ENCODE measurements around the gene DNAJB2. TPM values are rescaled to one million over a fixed set of nuclear protein-coding genes. Genes with fewer than 3 reads are reported as not detected.
"Not testable (repeated sequence)": the region's sequence is repeated elsewhere in the genome, so short reads cannot be mapped to it uniquely, and the experiment has no call there.

The DNAJB2 gene
- total RNA-seq, 1 experiment from 2014 or later = 30.9 TPM

- no peak for DNase-seq
- no peak overlapping the region for H3K27ac ChIP-seq (ENCODE audit: low read length)
- H3K9ac ChIP-seq (ENCODE audit: low read length) = no peak overlapping the region
- peaks cover 1% of the 10 kb centered on the region for H3K4me1 ChIP-seq (ENCODE audit: low read length)
- H2AFZ ChIP-seq (ENCODE audit: low read length) = no peak overlapping the region
- no peak overlapping the region for H3K4me3 ChIP-seq (ENCODE audit: low read length)
- no peaks in the 10 kb centered on the region for H3K36me3 ChIP-seq (ENCODE audit: insufficient read depth, low read length)
- no peaks in the 10 kb centered on the region for H3K79me2 ChIP-seq (ENCODE audit: low read length)
- H4K20me1 ChIP-seq (ENCODE audit: insufficient read depth, low read depth, low read length) = no peaks in the 10 kb centered on the region
- H3K4me2 ChIP-seq (ENCODE audit: low read depth, low read length, poor library complexity, severe bottlenecking) = no peak overlapping the region
- H3K9me2 ChIP-seq (replicated peaks; ENCODE audit: insufficient read depth, low read length) = no peaks in the 10 kb centered on the region
- no peaks in the 10 kb centered on the region for H3K9me3 ChIP-seq (ENCODE audit: low read length)
- H3K27me3 ChIP-seq (ENCODE audit: low read length) = no peaks in the 10 kb centered on the region
These were observed 26.9 kb downstream of the DNAJB2 start for GRCh38 chr2:219306047-219306446.

- no peaks in the 10 kb centered on the region for H3K79me2 ChIP-seq (ENCODE audit: low read length)
- no peaks in the 10 kb centered on the region for H3K27me3 ChIP-seq (ENCODE audit: low read length)
- no peaks in the 10 kb centered on the region for H3K36me3 ChIP-seq (ENCODE audit: insufficient read depth, low read length)
- peak; percentile 87 for DNase-seq
- H3K9me2 ChIP-seq (replicated peaks; ENCODE audit: insufficient read depth, low read length) = no peaks in the 10 kb centered on the region
- no peak overlapping the region for H3K4me2 ChIP-seq (ENCODE audit: low read depth, low read length, poor library complexity, severe bottlenecking)
- H2AFZ ChIP-seq (ENCODE audit: low read length) = no peak overlapping the region
- H3K27ac ChIP-seq (ENCODE audit: low read length) = no peak overlapping the region
- H3K4me3 ChIP-seq (ENCODE audit: low read length) = no peak overlapping the region
- no peaks in the 10 kb centered on the region for H4K20me1 ChIP-seq (ENCODE audit: insufficient read depth, low read depth, low read length)
- no peak overlapping the region for H3K9ac ChIP-seq (ENCODE audit: low read length)
- no peaks in the 10 kb centered on the region for H3K9me3 ChIP-seq (ENCODE audit: low read length)
- peaks cover 9% of the 10 kb centered on the region for H3K4me1 ChIP-seq (ENCODE audit: low read length)
These were observed 29.3 kb downstream of the DNAJB2 start for GRCh38 chr2:219308142-219309101.

DNA sequence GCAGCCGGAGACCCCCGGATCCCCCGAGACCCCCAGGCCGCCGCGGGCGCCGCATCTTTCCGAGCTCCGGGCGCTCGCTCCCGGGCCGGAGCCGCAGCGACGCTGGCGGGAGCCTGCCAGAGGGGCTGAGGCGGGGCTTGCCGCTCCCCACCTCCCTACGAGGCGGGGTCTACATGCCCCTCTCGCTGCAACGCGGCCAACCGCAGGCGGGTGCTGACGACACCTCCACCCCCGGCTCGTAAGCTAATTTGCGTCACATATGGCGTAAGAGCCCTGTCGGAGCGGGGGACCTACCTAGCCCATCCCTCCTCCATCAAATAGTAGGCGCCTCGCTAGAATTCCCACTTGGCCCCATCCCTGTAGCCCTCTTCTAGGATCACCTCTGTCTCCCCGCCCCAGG, 30.1 kb downstream of the DNAJB2 start, which contains the start of gene PTPRN:
Gene PTPRN (minus strand): TSS at position 124 of the 400 bp plus-strand sequence. CDS start 69 bp downstream, at position 55.
- no peak for DNase-seq
- Histone ChIP-seq H3K27ac (ENCODE audit: low read length) (no peak within 1 kb of the TSS), H3K79me2 (ENCODE audit: low read length) (no peaks in the 10 kb centered on the region), H3K9me3 (ENCODE audit: low read length) (no peaks in the 10 kb centered on the region), H3K9ac (ENCODE audit: low read length) (no peak within 1 kb of the TSS), H3K9me2 (replicated peaks; ENCODE audit: insufficient read depth, low read length) (no peaks in the 10 kb centered on the region), H4K20me1 (ENCODE audit: insufficient read depth, low read depth, low read length) (no peaks in the 10 kb centered on the region), H3K4me3 (ENCODE audit: low read length) (no peak within 1 kb of the TSS), H3K36me3 (ENCODE audit: insufficient read depth, low read length) (no peaks in the 10 kb centered on the region), H3K27me3 (ENCODE audit: low read length) (no peaks in the 10 kb centered on the region), H3K4me2 (ENCODE audit: low read depth, low read length, poor library complexity, severe bottlenecking) (no peak within 1 kb of the TSS), H3K4me1 (ENCODE audit: low read length) (peaks cover 9% of the 10 kb centered on the region), H2AFZ (ENCODE audit: low read length) (no peak within 1 kb of the TSS)

DNA sequence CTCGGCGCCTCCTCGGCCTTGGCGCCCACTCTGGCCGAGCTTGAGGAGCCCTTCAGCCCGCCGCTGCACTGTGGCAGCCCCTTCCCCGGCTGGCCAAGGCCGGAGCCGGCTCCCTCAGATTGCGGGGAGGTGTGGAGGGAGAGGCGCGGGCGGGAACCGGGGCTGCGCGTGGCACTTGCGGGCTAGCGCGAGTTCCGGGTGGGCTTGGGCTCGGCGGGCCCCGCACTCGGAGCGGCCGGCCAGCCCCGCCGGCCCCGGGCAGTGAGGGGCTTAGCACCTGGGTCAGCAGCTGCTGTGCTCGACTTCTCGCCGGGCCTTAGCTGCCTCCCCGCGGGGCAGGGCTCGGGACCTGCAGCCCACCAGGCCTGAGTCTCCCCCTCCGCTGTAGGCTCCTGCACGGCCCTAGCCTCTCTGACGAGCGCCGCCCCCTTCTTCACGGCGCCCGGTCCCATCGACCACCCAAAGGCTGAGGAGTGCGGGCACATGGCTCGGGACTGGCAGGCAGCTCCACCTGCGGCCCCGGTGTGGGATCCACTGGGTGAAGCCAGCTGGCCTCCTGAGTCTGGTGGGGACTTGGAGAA, 33.6 kb downstream of the DNAJB2 start:
- H3K4me1 ChIP-seq (ENCODE audit: low read length); H3K4me2 ChIP-seq (ENCODE audit: low read depth, low read length, poor library complexity, severe bottlenecking); H4K20me1 ChIP-seq (ENCODE audit: insufficient read depth, low read depth, low read length); H3K9me3 ChIP-seq (ENCODE audit: low read length); H3K9me2 ChIP-seq (replicated peaks; ENCODE audit: insufficient read depth, low read length); DNase-seq; H3K9ac ChIP-seq (ENCODE audit: low read length); H3K27ac ChIP-seq (ENCODE audit: low read length); H3K79me2 ChIP-seq (ENCODE audit: low read length); H3K36me3 ChIP-seq (ENCODE audit: insufficient read depth, low read length); H2AFZ ChIP-seq (ENCODE audit: low read length); H3K27me3 ChIP-seq (ENCODE audit: low read length); H3K4me3 ChIP-seq (ENCODE audit: low read length): not testable (repeated sequence)

DNA sequence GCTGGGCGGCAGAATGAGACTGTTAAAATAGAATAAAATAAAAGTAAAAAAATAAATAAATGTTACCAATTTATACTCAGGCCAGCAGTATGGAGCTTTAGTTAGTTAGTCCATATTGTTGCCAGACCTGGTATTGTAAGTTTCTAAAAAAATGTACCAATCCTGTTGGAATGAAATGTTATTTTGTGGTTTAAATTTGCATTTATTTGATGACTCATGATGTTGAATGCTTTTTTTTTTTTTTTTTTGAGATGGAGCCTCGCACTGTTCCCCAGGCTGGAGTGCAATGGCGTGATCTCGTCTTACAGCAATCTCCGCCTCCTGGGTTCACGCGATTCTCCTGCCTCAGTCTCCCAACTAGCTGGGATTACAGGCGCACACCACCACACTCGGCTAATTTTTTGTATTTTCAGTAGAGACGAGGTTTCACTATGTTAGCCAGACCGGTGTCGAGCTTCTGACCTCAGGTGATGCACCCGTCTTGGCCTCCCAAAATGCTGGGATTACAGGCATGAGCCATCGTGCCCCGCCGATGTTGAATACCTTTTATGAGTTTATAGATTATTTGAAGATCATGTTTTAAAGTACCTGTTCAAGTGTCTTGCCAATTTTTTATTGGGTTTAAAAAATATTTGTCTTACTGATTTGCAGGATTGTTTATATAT, 35.8 kb downstream of the DNAJB2 start:
- H3K9me2 ChIP-seq (replicated peaks; ENCODE audit: insufficient read depth, low read length) = no peaks in the 10 kb centered on the region
- H3K4me2 ChIP-seq (ENCODE audit: low read depth, low read length, poor library complexity, severe bottlenecking) = no peak overlapping the region
- no peaks in the 10 kb centered on the region for H4K20me1 ChIP-seq (ENCODE audit: insufficient read depth, low read depth, low read length)
- no peak overlapping the region for H2AFZ ChIP-seq (ENCODE audit: low read length)
- H3K9ac ChIP-seq (ENCODE audit: low read length) = no peak overlapping the region
- H3K79me2 ChIP-seq (ENCODE audit: low read length) = no peaks in the 10 kb centered on the region
- no peaks in the 10 kb centered on the region for H3K9me3 ChIP-seq (ENCODE audit: low read length)
- H3K4me1 ChIP-seq (ENCODE audit: low read length) = peaks cover 9% of the 10 kb centered on the region
- no peaks in the 10 kb centered on the region for H3K27me3 ChIP-seq (ENCODE audit: low read length)
- H3K36me3 ChIP-seq (ENCODE audit: insufficient read depth, low read length) = no peaks in the 10 kb centered on the region
- H3K4me3 ChIP-seq (ENCODE audit: low read length) = no peak overlapping the region
- H3K27ac ChIP-seq (ENCODE audit: low read length) = no peak overlapping the region
- no peak for DNase-seq

- no peaks in the 10 kb centered on the region for H3K27me3 ChIP-seq (ENCODE audit: low read length)
- no peak overlapping the region for H3K4me2 ChIP-seq (ENCODE audit: low read depth, low read length, poor library complexity, severe bottlenecking)
- no peaks in the 10 kb centered on the region for H3K4me1 ChIP-seq (ENCODE audit: low read length)
- no peaks in the 10 kb centered on the region for H3K9me2 ChIP-seq (replicated peaks; ENCODE audit: insufficient read depth, low read length)
- no peaks in the 10 kb centered on the region for H3K36me3 ChIP-seq (ENCODE audit: insufficient read depth, low read length)
- H3K79me2 ChIP-seq (ENCODE audit: low read length) = no peaks in the 10 kb centered on the region
- H4K20me1 ChIP-seq (ENCODE audit: insufficient read depth, low read depth, low read length) = no peaks in the 10 kb centered on the region
- no peak overlapping the region for H3K9ac ChIP-seq (ENCODE audit: low read length)
- DNase-seq = no peak
- no peak overlapping the region for H2AFZ ChIP-seq (ENCODE audit: low read length)
- H3K4me3 ChIP-seq (ENCODE audit: low read length) = no peak overlapping the region
- H3K27ac ChIP-seq (ENCODE audit: low read length) = no peak overlapping the region
- H3K9me3 ChIP-seq (ENCODE audit: low read length) = no peaks in the 10 kb centered on the region
These were observed 44.3 kb downstream of the DNAJB2 start for GRCh38 chr2:219323434-219323833.

DNA sequence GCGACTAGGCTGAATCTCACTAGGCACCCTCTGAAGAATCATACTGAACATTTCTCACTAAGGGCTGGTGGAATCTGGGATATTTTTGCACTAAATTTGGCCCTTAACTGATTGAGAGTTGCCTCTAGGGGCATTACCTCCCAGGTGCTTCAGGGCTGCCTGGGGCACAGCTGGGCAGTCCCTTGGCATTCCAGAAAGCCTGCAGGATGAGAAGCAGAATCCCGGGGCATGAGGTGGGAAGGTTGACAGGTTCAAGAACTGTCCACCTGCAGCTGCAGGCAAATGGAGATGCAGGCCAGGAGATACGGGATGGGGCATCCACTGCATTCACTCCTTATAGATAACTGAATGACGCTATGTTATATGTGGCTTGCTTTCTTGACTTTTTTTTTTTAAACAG, 46.0 kb downstream of the DNAJB2 start:
- H3K4me1 ChIP-seq (ENCODE audit: low read length) = no peaks in the 10 kb centered on the region
- no peak overlapping the region for H3K27ac ChIP-seq (ENCODE audit: low read length)
- H3K9me2 ChIP-seq (replicated peaks; ENCODE audit: insufficient read depth, low read length) = no peaks in the 10 kb centered on the region
- no peak overlapping the region for H2AFZ ChIP-seq (ENCODE audit: low read length)
- H3K9me3 ChIP-seq (ENCODE audit: low read length) = no peaks in the 10 kb centered on the region
- H3K4me2 ChIP-seq (ENCODE audit: low read depth, low read length, poor library complexity, severe bottlenecking) = no peak overlapping the region
- DNase-seq = no peak
- no peak overlapping the region for H3K4me3 ChIP-seq (ENCODE audit: low read length)
- no peak overlapping the region for H3K9ac ChIP-seq (ENCODE audit: low read length)
- no peaks in the 10 kb centered on the region for H4K20me1 ChIP-seq (ENCODE audit: insufficient read depth, low read depth, low read length)
- no peaks in the 10 kb centered on the region for H3K79me2 ChIP-seq (ENCODE audit: low read length)
- no peaks in the 10 kb centered on the region for H3K36me3 ChIP-seq (ENCODE audit: insufficient read depth, low read length)
- no peaks in the 10 kb centered on the region for H3K27me3 ChIP-seq (ENCODE audit: low read length)

GRCh38 chr2:219325657-219326315, 46.6 kb downstream of the DNAJB2 start:
- H3K4me2 ChIP-seq (ENCODE audit: low read depth, low read length, poor library complexity, severe bottlenecking) = no peak overlapping the region
- no peak overlapping the region for H3K27ac ChIP-seq (ENCODE audit: low read length)
- H3K4me1 ChIP-seq (ENCODE audit: low read length) = no peaks in the 10 kb centered on the region
- H3K27me3 ChIP-seq (ENCODE audit: low read length) = no peaks in the 10 kb centered on the region
- no peak overlapping the region for H3K9ac ChIP-seq (ENCODE audit: low read length)
- H3K79me2 ChIP-seq (ENCODE audit: low read length) = no peaks in the 10 kb centered on the region
- H4K20me1 ChIP-seq (ENCODE audit: insufficient read depth, low read depth, low read length) = no peaks in the 10 kb centered on the region
- no peaks in the 10 kb centered on the region for H3K9me2 ChIP-seq (replicated peaks; ENCODE audit: insufficient read depth, low read length)
- H3K36me3 ChIP-seq (ENCODE audit: insufficient read depth, low read length) = no peaks in the 10 kb centered on the region
- no peak overlapping the region for H2AFZ ChIP-seq (ENCODE audit: low read length)
- H3K4me3 ChIP-seq (ENCODE audit: low read length) = no peak overlapping the region
- H3K9me3 ChIP-seq (ENCODE audit: low read length) = no peaks in the 10 kb centered on the region
- DNase-seq = no peak

All from Karpas-422 (cell line).